ENCODE measurements around the gene STK32C.
"Not testable (repeated sequence)": the region's sequence is repeated elsewhere in the genome, so short reads cannot be mapped to it uniquely, and the experiment has no call there.

Gene STK32C

DNA sequence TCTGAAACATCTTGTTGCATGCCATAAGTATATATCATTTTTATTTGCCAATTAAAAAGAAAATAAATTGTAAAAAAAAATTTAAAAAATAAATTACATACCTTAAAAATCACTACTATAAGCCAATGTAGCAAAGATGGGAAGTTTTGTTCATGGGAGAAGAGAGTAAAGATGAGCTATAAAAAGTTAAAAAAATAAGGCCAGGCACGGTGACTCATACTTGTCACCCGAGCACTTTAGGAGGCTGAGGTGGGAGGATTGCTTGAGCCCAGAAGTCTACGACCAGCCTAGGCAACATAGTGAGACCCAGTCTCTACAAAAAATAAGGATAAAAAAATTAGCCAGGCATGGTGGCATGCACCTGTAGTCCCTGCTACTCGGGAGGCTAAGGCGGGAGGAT lies 8.4 kb upstream of the STK32C start:
- no peak for DNase-seq

DNA sequence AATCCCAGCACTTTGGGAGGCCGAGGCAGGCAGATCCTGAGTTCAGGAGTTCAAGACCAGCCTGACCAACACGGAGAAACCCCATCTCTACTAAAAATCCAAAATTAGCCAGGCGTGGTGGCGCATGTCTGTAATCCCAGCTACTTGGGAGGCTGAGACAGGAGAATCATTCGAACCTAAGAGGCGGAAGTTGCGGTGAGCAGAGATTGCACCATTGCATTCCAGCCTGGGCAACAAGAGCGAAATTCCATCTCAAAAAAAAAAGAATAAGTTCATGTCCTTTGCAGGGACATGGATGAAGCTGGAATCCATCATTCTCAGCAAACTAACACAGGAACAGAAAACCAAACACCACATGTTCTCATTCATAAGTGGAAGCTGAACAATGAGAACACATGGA lies 7.1 kb upstream of the STK32C start:
- DNase-seq: not testable (repeated sequence)

GRCh38 chr10:132314336-132314735 lies 6.6 kb upstream of the STK32C start:
- no peak for DNase-seq

- no peak for DNase-seq
Observed at GRCh38 chr10:132313865-132314264, 6.1 kb upstream of the STK32C start.

DNA sequence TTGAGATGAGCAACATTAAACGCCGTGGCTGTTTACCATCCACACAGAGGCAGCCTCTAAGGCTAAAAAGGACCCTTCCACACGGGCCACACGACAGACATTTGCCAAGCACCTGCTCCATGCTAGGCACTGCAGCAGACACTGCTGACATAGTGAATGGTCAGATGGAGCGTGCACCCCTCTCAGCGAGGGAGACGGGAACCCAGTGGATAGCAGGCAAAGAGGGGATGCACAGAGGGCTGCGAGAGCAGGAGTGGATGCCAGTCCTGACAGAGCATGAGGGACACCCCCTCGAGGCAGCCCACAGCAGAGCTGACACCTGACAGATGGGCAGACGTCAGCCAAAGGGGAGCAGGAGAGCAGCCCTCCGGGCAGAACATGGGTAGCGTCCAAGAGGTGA lies 5.6 kb upstream of the STK32C start:
- no peak for DNase-seq

DNA sequence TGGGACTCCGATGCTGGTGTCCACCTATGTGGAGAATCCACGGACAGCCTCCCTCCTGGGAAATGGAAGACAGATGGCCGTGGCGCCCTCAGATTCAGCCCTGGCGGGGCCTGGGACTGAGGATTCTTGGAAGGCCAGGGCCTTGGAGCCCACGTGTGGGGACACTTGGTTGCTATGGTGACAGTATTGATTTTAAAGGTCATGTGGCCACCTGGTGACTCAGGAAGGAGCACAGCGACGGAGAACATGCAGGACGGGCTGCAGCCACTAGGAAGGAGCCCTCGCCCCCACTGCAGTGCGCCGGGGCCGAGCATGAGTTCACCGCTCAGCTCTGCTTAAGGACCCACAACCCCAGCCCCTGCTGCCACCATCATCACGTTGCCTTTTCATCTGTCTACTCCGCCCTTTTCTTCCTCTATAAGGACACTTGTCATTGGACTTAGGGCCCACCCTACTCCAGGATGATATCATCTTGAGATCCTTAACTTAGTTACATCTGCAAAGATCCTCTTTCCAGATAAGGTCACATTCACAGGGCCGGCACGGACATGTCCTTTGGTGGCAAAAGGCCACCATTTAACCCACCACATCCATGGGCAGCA lies 3.7 kb upstream of the STK32C start:
- DNase-seq: no peak

- DNase-seq: no peak
Observed at GRCh38 chr10:132310701-132311337, 3.1 kb upstream of the STK32C start.

DNA sequence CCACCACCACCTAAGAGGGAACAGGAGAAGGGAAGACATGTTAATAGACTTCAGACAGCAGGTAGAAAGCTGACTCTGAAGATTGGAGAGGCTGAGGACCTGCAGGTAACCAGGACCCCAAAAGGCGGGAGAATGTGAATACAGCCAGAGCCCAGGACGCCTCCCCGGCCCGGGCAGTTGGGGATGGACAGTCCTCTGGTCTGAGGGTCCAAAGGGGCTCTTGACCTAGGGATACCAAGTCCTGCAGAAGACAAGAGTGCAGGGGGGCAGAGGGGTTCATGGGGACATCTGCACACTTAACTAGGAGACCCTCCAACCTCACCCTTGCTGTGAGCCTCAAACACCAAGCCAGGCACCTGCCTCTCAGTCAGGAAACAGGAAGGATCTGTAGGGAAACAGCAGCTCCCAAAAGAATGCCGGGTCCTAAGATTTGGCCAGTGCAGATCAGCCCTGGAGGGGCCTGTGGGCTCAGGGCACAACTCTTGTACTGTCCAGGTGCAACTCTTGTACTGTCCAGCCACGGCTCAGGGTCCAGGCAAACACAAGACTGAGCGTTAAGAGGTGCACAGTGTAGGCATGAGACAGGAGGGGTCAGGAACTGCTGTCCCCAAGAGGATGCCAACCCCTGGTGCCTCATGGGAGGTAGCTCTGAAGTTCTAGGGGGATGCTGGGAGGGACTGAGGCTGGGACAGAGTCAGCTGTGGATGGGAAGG lies 2.3 kb upstream of the STK32C start:
- DNase-seq: no peak

DNA sequence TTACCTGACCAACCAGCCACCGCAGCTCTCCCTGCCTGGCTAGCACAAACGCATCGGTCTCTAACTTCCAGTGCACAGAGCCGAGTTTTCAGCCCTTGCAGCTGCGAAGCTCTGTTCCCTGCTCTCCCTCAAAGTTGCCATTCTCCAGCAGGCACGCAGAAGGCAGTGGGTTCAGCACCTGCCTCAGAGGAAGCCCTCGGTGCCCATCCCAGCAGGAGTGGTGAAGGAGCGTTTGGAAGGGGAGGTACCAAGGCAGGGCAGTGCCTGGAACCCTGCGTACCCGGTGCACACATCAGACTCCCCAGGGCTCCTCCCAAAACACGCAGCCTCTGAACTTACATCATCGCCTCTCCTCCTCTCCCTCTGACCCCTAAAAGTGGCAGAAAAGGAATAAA lies 1.7 kb upstream of the STK32C start:
- DNase-seq: no peak

DNA sequence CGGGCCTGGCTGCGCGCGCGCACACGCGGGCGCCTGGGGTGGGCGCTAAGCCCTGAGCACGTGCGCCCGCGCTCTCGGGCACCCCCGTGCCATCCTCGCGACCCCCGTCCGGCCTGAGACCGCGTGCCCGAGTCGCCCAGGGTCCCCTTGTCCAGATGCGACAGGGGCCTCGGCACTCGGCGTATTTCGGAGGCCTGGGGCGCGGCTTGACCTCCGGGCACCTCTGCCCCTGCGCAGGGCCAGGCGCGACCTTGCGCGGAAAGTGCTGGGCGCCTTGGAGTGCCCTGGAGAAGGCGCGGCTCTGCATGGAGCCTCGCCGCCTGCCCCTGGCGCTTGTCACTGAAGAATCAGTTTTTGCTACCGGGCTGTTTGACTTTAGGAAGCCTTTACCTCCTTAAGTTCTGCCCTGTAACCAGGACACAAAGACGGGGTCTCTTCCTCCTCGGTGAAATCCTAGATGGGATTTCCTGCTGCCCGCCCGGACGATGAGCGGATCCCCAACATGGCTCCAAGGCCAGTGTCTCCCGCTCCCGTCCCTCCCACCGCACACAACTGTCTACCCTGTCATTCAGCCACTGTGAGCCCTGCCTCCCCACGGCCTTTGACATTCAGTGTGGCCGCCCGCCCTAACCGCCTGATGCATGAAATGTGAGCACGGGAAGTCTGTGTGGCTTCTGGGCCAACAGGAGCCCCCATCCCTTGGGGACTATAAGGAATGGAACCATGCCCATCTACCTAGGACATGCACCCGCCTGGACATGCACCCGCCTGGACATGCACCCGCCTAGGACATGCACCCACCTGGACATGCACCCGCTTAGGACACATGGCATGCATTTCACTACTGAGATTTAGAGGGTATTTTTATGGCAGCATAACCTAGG lies 1.1 kb upstream of the STK32C start:
- no peak for DNase-seq

DNA sequence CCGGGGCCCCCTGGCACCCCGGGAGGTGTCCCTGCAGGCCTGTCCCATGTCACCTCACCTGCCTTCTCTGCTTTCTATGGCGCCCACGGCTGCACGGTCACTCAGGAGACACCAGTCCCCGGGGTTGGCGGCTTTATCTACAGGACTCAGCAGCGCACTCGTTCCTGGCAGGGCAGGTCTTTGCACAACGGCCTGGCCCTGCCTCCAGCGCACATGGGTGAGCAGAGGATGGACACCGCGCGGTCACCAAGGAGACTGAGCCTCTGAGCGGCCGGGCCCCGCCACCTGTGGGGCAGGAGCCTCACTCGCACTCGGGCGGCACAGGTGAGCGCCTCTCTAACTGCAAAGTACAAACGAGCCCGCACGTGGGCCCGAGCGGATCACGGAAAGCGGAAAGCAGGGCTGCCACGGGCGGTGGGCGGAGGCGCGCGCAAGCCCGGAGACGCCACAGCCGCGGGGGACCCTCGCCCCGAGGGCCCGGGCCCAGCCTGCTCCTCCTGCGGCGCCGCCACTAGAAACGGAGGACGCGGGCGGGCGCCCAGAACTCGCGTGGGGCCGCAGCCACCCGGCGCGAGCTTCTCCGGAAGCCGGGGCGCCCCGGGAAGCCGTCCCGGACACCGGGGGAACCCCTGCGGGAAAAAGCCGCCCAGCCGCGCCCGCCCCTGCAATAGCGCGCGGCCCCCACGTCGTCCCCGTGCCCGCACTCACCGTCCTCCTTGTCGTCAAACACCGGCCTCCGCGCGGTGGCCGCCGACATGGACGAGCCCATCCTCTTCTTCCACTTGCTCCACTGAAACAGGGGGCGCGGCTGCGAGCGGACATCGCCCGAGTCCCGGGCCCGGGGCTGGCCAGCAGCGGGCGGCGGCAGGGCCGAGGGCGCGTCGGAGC lies 642 bp downstream of the STK32C start:
- peak; percentile 37 for DNase-seq

DNA sequence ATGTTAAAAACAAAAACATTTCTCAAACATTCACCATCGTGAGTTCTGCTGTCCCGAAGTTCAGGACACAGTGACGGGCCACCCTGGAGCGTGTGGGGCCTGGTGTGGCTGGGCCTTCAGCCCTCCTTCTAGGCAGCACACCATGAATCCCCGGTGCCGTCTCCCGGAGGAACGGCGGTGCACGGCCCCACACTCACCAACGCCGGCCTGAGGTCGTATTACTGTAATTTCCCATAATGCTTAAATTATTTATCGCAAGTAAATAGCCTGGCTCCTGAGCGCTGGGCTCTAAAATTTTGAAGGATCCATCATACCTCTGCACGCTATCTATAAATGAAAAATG lies 1.4 kb downstream of the STK32C start:
- DNase-seq: no peak

DNA sequence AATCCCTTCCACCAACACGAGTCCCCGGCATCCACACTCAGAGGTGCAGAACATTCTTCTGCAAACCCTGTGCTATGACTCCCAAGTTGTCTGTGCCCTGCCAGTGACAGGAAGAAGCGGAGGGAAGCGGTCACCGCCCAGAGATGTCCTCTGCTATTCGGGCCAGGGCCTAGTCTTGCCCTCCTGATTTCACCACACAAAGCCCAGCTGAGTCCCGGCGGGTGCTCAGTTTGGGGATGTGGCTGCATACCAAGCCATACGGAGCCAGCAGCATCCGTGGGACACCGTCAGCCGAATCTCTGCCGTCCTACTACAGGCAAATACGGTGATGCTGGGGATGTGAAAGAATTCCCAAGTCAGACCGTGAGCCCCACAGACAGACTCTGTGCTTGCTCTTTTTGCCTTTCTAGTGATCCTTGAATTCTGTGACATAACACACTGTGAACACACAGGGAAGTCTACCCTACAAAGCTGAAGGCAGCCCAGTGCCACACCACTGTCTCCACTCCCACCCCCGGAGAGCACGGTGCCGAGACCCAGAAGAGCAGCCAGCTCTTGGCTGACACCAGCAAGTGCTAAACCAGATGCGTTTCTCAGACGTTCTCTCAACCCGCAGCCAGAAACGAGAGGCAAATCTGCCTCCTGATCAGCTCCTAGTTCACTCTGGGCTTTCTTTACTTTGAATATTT lies 2.0 kb downstream of the STK32C start:
- no peak for DNase-seq

DNA sequence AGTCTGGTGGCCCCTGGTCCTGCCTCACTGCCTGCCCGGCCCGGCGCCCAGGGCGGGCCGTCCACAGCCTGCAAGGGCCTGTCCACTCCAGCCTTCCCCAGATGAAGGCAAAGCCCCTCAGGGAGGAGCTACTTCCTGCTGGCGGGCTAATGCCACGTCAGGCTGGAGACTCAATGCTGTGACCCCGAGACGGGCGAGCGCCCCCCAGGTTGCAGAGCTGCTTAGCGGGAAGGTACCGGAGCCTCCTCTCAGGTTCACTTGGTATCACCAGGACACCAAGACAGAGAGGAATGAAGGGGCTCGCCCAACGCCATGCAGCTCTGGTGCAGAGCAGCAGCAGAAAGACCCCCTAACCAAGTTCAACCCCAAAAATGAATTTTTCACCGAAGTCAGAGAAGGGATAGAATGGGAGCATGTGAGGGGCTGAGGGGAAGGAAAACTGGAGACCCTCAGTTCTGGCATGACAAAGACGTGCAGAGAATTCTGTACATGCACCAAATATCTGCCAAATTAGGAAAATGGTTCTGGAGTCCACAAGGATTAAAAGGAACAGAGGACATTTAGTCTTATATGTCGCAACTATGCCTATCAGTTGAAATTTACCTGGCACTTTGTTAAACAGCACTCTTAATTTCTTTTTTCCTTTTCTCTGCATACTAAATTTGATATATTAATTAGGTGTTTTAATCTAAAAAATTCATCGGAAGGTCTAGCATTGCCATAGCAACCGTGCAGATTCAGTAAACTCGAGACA lies 2.8 kb downstream of the STK32C start:
- no peak for DNase-seq

GRCh38 chr10:132303361-132304115 lies 4.2 kb downstream of the STK32C start:
- no peak for DNase-seq

DNA sequence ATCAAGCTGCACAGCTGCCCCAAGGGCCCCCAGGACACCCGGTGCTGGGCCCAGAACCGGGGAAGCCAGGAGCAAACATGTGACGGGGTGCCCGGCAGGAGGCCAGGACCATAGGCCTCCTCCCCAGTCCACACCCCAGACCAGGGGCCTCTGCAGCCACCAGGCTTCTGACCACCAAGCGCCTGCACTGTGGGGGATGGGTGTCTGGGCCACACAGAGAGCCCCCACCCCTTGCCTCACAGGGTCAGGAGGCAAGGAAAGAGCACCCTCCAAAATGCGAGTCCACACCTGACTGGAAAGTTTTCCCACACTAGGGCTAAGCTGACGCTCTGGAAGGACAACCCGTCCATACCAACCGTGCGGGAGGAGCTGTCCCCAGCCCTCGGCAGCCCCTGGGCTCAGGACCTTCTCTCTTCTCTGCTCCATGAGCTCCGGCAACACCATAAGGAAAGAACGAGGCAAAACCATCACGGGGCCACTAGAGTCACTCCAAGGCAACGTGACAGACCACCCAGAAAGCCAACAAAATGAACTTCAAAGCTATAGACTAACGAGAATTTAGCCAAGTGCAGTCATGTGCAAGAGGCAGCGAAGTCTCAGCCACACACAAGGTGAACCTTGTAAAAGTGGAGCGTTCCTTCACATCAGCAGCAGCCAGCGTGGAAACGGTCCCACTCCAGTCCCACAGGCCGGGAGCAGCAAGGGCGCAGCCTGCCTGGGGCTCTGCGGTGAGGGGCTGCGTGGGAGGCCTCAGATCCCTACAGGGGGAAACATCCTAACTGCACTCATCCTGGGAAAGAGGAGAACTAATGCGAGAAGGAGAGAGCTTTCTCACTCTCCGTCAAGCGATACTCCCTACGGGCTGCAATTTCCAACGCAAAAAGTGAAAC lies 5.1 kb downstream of the STK32C start:
- no peak for DNase-seq

- DNase-seq: no peak
Observed at GRCh38 chr10:132301371-132302330, 6.1 kb downstream of the STK32C start.

GRCh38 chr10:132300582-132300981 lies 7.2 kb downstream of the STK32C start:
- DNase-seq: no peak

All from CD4-positive, alpha-beta T cell treated with Interleukin-12 subunit alpha and Interleukin-12 subunit beta, for 1 hour (primary cell).